OCI-LY7 (cell line): ENCODE data around the gene MAP3K14. TPM values are rescaled to one million over a fixed set of nuclear protein-coding genes. Genes with fewer than 3 reads are reported as not detected.

Experiments
- BruUV-seq: library from RNA; stranded (reverse); fragments of 400-500 nt; replicated peaks from 2 replicates; lab custom pipeline; 2021; lab: Mats Ljungman, UMichigan
- CTCF ChIA-PET: fragments of 300-600 bp; sonication (Branson Sonifier 250); formaldehyde crosslinking; loops from one replicate; lab custom pipeline; 2022; ENCODE audit warnings: antibody characterized with exemption; ENCODE audit not compliant: unreplicated experiment; lab: Charles Lee
- POLR2A ChIA-PET: fragments of 300-600 bp; sonication (Branson Sonifier 250); formaldehyde crosslinking; loops from one replicate; lab custom pipeline; 2022; ENCODE audit warnings: antibody characterized with exemption; lab: Charles Lee
- DNase-seq: peaks from one replicate; pipeline ENCODE4 v3.0.0-alpha.2; 2015; ENCODE audit warnings: low spot score
- H2AFZ ChIP-seq: fragments of 200-600 bp; sonication (generic), shearing (Covaris generic); 2 replicates; pipeline ENCODE4 v1.6.1; 2014; ENCODE audit warnings: mild to moderate bottlenecking, antibody characterized with exemption, low read length, moderate library complexity
- H3K27ac ChIP-seq: fragments of 200-600 bp; sonication (generic); 2 replicates; pipeline ENCODE4 v1.5.1; 2014; ENCODE audit warnings: mixed run types, low read depth, mild to moderate bottlenecking, moderate library complexity, low read length, inconsistent platforms; ENCODE audit not compliant: poor library complexity, severe bottlenecking
- H3K36me3 ChIP-seq: fragments of 200-600 bp; sonication (generic); 2 replicates; pipeline ENCODE4 v1.6.1; 2014; ENCODE audit warnings: mild to moderate bottlenecking, antibody characterized with exemption, low read length, moderate library complexity, mixed read lengths; ENCODE audit not compliant: insufficient read depth
- H3K4me1 ChIP-seq: fragments of 200-600 bp; sonication (generic); 2 replicates; pipeline ENCODE4 v1.5.1; 2014; ENCODE audit warnings: mild to moderate bottlenecking, low read length; ENCODE audit not compliant: insufficient read depth, poor library complexity, severe bottlenecking
- H3K4me2 ChIP-seq: fragments of 200-600 bp; sonication (generic); 2 replicates; pipeline ENCODE4 v1.6.1; 2014; ENCODE audit warnings: mild to moderate bottlenecking, low read length
- H3K4me3 ChIP-seq: fragments of 200-600 bp; sonication (generic); 2 replicates; pipeline ENCODE4 v1.5.1; 2014; ENCODE audit warnings: mild to moderate bottlenecking, low read depth, low read length; ENCODE audit not compliant: poor library complexity, severe bottlenecking
- H3K79me2 ChIP-seq: fragments of 200-600 bp; sonication (generic); 2 replicates; pipeline ENCODE4 v1.6.1; 2016; ENCODE audit warnings: low read depth, mild to moderate bottlenecking, low read length, moderate library complexity, mixed read lengths; ENCODE audit not compliant: insufficient read depth
- H3K9me2 ChIP-seq: fragments of 200-600 bp; sonication (generic); 2 replicates; pipeline ENCODE4 v1.6.1; 2016; ENCODE audit warnings: mild to moderate bottlenecking, low read length, mixed read lengths; ENCODE audit not compliant: insufficient read depth
- H3K9me3 ChIP-seq: fragments of 200-600 bp; sonication (generic); 2 replicates; pipeline ENCODE4 v1.6.1; 2014; ENCODE audit warnings: mild to moderate bottlenecking, mixed run types, low read length, mixed read lengths
- H4K20me1 ChIP-seq: fragments of 200-600 bp; sonication (generic); 2 replicates; pipeline ENCODE4 v1.6.1; 2014; ENCODE audit warnings: mild to moderate bottlenecking, antibody characterized with exemption, low read length, moderate library complexity, mixed read lengths; ENCODE audit not compliant: insufficient read depth
- CTCF ChIP-seq: fragments of 200-600 bp; sonication (generic); conservative IDR thresholded peaks from 2 replicates; pipeline ENCODE4 v1.5.1; 2014; ENCODE audit warnings: mild to moderate bottlenecking, antibody characterized with exemption, low read length, moderate library complexity, mixed read lengths
- EZH2phosphoT487 ChIP-seq: fragments of 200-600 bp; sonication (generic); IDR thresholded peaks from 2 replicates; pipeline ENCODE4 v1.6.1; 2018; ENCODE audit warnings: low read depth, borderline replicate concordance, mild to moderate bottlenecking, mixed run types, antibody characterized with exemption, low read length, moderate library complexity, mixed read lengths
- intact Hi-C: fragments of 100-400 bp; cut with micrococcal nuclease; formaldehyde crosslinking; loops from one replicate; pipeline ENCODE4 v1.10.0; 2022; ENCODE audit not compliant: unreplicated experiment
- total RNA-seq, 2 experiments: library from RNA; depleted of rRNA in 1 of 2; stranded (reverse); fragments of >200 nt in 1 of 2; shearing (Covaris generic) in 1 of 2; gene quantifications; 2 replicates each; pipeline ENCODE4 v1.2.3, GENCODE V29; 2014 to 2022

Gene MAP3K14
- total RNA-seq, 2 experiments from 2014 or later = 12.3 to 21.2 TPM

DNA sequence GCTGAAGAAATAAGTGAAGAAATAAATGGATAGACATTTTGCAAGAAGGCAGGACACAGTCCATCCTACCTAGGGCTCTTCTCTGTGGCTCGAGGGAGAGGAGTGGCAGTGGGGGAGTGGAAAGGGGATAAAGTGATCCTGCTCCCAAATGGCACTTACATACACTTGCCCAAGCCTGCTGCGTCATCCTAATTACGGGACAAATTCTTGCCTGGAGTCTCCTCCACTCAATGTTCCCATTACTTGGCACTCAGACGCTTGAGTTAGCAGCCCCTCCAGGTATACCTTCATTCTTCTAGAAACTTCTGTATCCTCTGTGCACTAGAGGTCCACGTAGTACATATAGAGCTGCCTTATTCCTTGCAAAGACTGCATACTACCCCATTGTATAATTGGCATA is 15.7 kb upstream of the MAP3K14 start:
- Histone ChIP-seq H3K9me3 (no peaks in the 10 kb centered on the region), H2AFZ (no peak overlapping the region), H3K36me3 (no peaks in the 10 kb centered on the region), H3K27ac (no peak overlapping the region), H3K79me2 (no peaks in the 10 kb centered on the region), H3K4me3 (no peak overlapping the region), H3K9me2 (no peaks in the 10 kb centered on the region), H3K4me2 (peak overlapping the region; percentile 36), H4K20me1 (no peaks in the 10 kb centered on the region), H3K4me1 (peaks cover 31% of the 10 kb centered on the region)
- ChIA-PET CTCF (no interaction called here), POLR2A (interaction anchor here (0.6 kb wide), 1 partner anchor 57 kb away, joined by 3 read pairs; no protein-coding TSS in a partner anchor)
- no peak for TF ChIP-seq CTCF
- TF ChIP-seq EZH2phosphoT487 = no peak
- BruUV-seq = no TSS peak
- DNase-seq = no peak
- intact Hi-C loops = no loop called here

DNA sequence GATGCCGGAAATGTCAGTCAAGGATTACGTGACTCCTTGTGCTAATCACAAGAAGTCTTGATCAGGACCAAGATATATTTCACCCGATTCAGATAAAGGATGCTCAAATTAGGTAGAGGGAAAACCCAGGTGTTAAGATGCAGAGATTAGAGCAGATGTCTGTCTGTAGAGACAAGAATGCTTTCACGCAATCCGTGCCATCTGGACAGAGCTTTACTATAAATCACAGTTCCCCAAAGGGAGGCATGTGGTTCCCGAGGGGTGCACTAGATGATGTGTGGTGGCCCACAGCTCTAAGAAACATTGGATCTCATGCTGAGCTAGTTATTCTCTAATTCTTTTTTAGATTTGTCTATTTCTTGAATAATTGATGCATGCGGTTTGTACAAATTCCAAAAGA is 9.8 kb upstream of the MAP3K14 start:
- H3K27ac ChIP-seq = no peak overlapping the region
- no peaks in the 10 kb centered on the region for H4K20me1 ChIP-seq
- ChIA-PET POLR2A (interaction anchor here (0.7 to 1.1 kb wide), 3 partner anchors 9 to 51 kb away, joined by 3 read pairs; partner anchors contain the start of gene MAP3K14), CTCF (interaction anchor here (0.5 to 1.1 kb wide), 4 partner anchors 9 to 20 kb away, joined by 3 to 5 read pairs (median 3); partner anchors contain the start of gene MAP3K14)
- H3K79me2 ChIP-seq = no peaks in the 10 kb centered on the region
- intact Hi-C loops = no loop called here
- TF ChIP-seq CTCF (no peak), EZH2phosphoT487 (no peak)
- no peaks in the 10 kb centered on the region for H3K36me3 ChIP-seq
- no peak overlapping the region for H2AFZ ChIP-seq
- BruUV-seq = no TSS peak
- no peak overlapping the region for H3K4me3 ChIP-seq
- no peak for DNase-seq
- H3K9me3 ChIP-seq = no peaks in the 10 kb centered on the region
- no peaks in the 10 kb centered on the region for H3K9me2 ChIP-seq
- H3K4me1 ChIP-seq = no peaks in the 10 kb centered on the region
- no peak overlapping the region for H3K4me2 ChIP-seq

DNA sequence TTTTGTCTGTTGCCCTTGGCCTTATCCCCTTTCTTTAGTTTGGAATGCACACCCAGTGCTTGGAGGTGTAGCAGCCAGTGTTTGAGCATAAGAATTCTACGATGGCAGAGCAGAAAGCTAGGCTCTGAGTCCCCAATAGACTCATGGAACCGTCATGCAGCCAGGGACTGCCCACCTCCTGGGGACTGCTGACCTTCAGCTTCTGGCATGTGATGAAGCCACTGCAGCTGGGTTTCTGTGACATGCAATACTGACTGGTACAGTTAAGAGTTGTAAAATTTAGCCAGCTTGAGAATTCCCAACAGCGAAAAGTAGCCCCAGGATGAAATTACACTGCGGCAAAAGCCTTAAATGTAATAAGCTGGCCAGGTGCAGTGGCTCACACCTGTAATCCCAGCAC is 9.0 kb upstream of the MAP3K14 start:
- Histone ChIP-seq H2AFZ (no peak overlapping the region), H3K4me1 (no peaks in the 10 kb centered on the region), H3K9me2 (no peaks in the 10 kb centered on the region), H3K4me2 (no peak overlapping the region), H3K9me3 (no peaks in the 10 kb centered on the region), H3K27ac (no peak overlapping the region), H4K20me1 (no peaks in the 10 kb centered on the region), H3K4me3 (no peak overlapping the region), H3K36me3 (no peaks in the 10 kb centered on the region), H3K79me2 (no peaks in the 10 kb centered on the region)
- POLR2A ChIA-PET = interaction anchor here (0.6 to 1.1 kb wide), 2 partner anchors 13 to 1337 kb away, joined by 3 read pairs; no protein-coding TSS in a partner anchor
- intact Hi-C loops = no loop called here
- CTCF ChIA-PET = no interaction called here
- TF ChIP-seq CTCF (no peak), EZH2phosphoT487 (no peak)
- no peak for DNase-seq
- no TSS peak for BruUV-seq
